Kidney (tissue), 14 donors: ENCODE measurements around the gene EFCAB6. TPM values are rescaled to one million over a fixed set of nuclear protein-coding genes. Genes with fewer than 3 reads are reported as not detected.

Experiments
- DNase-seq, 5 donors: peaks; one replicate each; pipeline ENCODE4 v3.0.0-alpha.2; 2013 to 2020
- FAIRE-seq: peaks from 2 replicates; lab custom pipeline; 2012; peaks lifted over from hg19 to GRCh38; lab: Jason Lieb, UNC
- H3K27ac ChIP-seq, 2 donors: one replicate each; pipeline ENCODE4 v1.7.0; 2013; ENCODE audit warnings: low read depth in 2 of 2, low read length in 2 of 2, inconsistent platforms in 1 of 2
- H3K27me3 ChIP-seq: one replicate; pipeline ENCODE4 v1.7.1; 2013; ENCODE audit warnings: low read length, inconsistent platforms; ENCODE audit not compliant: control insufficient read depth, insufficient read depth
- H3K36me3 ChIP-seq, 3 donors: one replicate each; pipeline versions ENCODE4 v1.7.0 to v1.7.1; 2013; ENCODE audit warnings: low read length in 3 of 3, control low read depth in 1 of 3, inconsistent platforms in 1 of 3; ENCODE audit not compliant: insufficient read depth in 3 of 3, control insufficient read depth in 2 of 3
- H3K4me1 ChIP-seq, 3 donors: one replicate each; pipeline versions ENCODE4 v1.7.0 to v1.7.1; 2013; ENCODE audit warnings: low read length in 3 of 3, inconsistent platforms in 1 of 3, low read depth in 1 of 3; ENCODE audit not compliant: control insufficient read depth in 2 of 3, insufficient read depth in 2 of 3
- H3K4me3 ChIP-seq, 3 donors: one replicate each; pipeline versions ENCODE4 v1.7.0 to v1.8.1; 2013; ENCODE audit warnings: low read length in 3 of 3, control low read depth in 1 of 3, inconsistent platforms in 1 of 3
- H3K9ac ChIP-seq, 3 donors: one replicate each; pipeline versions ENCODE4 v1.7.0 to v1.7.1; 2013; ENCODE audit warnings: low read length in 3 of 3, control low read depth in 1 of 3, inconsistent platforms in 1 of 3
- H3K9me3 ChIP-seq, 3 donors: one replicate each; pipeline versions ENCODE4 v1.7.0 to v1.7.1; 2013; ENCODE audit warnings: low read length in 3 of 3, control low read depth in 1 of 3, inconsistent platforms in 1 of 3; ENCODE audit not compliant: control insufficient read depth in 2 of 3, insufficient read depth in 1 of 3
- CTCF ChIP-seq: IDR thresholded peaks from 3 replicates; pipeline ENCODE4 v1.5.1; 2012; ENCODE audit warnings: mild to moderate bottlenecking, moderate library complexity, borderline replicate concordance; ENCODE audit not compliant: insufficient read depth; ENCODE audit errors: extremely low read depth
- intact Hi-C: fragments of 100-400 bp; cut with DNase I; formaldehyde crosslinking; loops from one replicate; pipeline ENCODE4 v1.11.1; 2022
- polyA plus RNA-seq: library from polyadenylated mRNA; stranded (reverse); fragments of 350-450 nt; fragmentation: Illumina TruSeq; extraction: RNeasy Lipid Tissue Mini Kit (QIAGEN cat#74804); gene quantifications from one replicate; pipeline ENCODE4 v1.2.3, GENCODE V29; 2014; ENCODE audit warnings: low read depth, low replicate concordance; ENCODE audit not compliant: insufficient read depth
- total RNA-seq: library from RNA; stranded (reverse); fragmentation: NEBNext Ultra II Directional; extraction: Animal tissue kit (Norgen Biotek cat#: 25700); gene quantifications from one replicate; pipeline ENCODE4 v1.2.1, GENCODE V29; 2021
- donor health status: control.
- donor health status: control.
- donor health status: control.
- donor health status: control.
- donor health status: control.
- donor health status: DM: yes; HTN: yes; CAD: no.
- donor health status: Normal renal cell carcinoma (clear cell type).

The EFCAB6 gene
- total and polyA plus RNA-seq, 2 donors from 2014 or later, result 1.5 to 11.8 TPM

DNA sequence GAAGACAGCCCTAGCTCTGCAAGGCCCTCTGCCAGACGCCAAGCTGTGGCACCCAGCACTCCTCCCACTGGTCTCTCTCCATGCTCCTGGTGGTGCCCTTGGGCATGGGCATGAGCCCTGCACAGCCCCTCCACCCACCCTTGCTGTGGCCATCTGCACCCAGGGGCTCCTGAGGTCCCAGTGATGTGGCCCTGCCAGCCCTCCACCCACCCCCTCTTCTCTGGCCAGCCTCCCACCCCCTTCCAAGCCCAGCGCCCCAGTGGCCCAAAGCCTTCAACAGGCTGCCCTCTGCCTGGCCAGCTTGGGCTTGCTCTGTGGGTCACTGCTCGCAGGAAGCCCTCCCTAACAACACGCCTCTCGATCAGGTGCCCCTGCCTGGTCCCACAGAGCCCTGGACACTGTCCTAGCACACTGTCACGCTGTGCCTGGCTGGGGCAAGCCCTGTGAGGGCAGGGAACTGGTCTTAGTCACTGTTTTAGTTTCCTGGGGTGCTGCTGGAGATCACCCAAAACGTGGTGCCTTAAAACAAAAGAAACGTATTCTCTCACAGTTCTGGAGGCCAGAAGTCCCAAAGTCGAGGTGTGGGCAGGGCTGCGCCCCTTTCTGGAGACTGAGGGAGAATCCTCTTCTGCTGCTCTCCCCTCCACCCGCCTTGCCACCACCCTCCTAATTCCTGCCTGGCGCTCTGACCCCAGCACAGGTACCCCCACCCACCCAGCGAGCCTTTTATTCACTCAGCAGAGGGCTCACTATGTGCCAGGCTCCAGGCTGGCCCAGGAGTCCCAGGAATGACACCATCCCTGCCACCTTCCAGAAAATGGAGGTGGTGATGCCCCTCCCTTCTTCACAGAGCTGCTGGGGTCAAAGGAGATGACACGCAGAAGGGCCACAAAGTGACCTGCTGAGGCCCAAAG is 35.5 kb upstream of the EFCAB6 start:
- H3K9ac ChIP-seq, result no peak overlapping the region
- H3K4me3 ChIP-seq, result no peak overlapping the region
- no peak for TF ChIP-seq CTCF
- no peaks in the 10 kb centered on the region for H3K36me3 ChIP-seq
- no peaks in the 10 kb centered on the region for H3K4me1 ChIP-seq
- intact Hi-C loops, result no loop called here
- DNase-seq (peak in 2 of 5 donors; percentile 26 to 35), FAIRE-seq (no peak)
- no peaks in the 10 kb centered on the region for H3K9me3 ChIP-seq
- no peaks in the 10 kb centered on the region for H3K27me3 ChIP-seq
- H3K27ac ChIP-seq, result no peak overlapping the region

DNA sequence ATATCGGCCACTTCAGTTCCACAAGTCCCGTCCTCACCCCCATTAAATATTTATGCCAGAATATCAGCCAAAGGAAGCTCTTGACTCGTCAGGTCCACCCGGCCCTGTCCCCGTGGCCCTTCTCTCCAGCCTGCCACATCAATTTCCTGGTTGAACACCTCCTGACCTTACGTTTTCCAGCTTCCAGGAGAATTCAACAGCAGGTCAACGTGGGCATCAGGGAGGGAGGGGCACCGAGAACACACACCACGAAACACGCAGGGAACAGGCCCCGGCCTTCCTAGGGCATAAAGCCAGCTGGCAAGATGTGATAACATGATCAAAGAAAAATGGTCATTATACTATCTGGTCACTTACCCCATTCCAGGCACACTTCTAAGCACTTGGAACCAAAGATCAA is 34.9 kb upstream of the EFCAB6 start:
- FAIRE-seq (no peak), DNase-seq (peak in 2 of 5 donors; percentile 23 to 35)
- H3K9ac ChIP-seq, result no peak overlapping the region
- no peaks in the 10 kb centered on the region for H3K9me3 ChIP-seq
- no peaks in the 10 kb centered on the region for H3K4me1 ChIP-seq
- no peak for TF ChIP-seq CTCF
- H3K36me3 ChIP-seq, result no peaks in the 10 kb centered on the region
- H3K27me3 ChIP-seq, result no peaks in the 10 kb centered on the region
- intact Hi-C loops, result no loop called here
- H3K27ac ChIP-seq, result no peak overlapping the region
- H3K4me3 ChIP-seq, result no peak overlapping the region

GRCh38 chr22:43845981-43846380 is 33.9 kb upstream of the EFCAB6 start:
- peak in 2 of 5 donors; percentile 36 to 46 for DNase-seq
- Histone ChIP-seq H3K9ac (no peak overlapping the region), H3K4me1 (no peaks in the 10 kb centered on the region), H3K4me3 (no peak overlapping the region), H3K27me3 (no peaks in the 10 kb centered on the region), H3K27ac (no peak overlapping the region), H3K36me3 (no peaks in the 10 kb centered on the region), H3K9me3 (no peaks in the 10 kb centered on the region)
- TF ChIP-seq CTCF, result no peak
- intact Hi-C loops, result no loop called here
- FAIRE-seq, result no peak
